HAP-1 (cell line): ENCODE results near the gene PLBD1.

Experiments
- DNase-seq, 2 experiments: peaks; one replicate each; pipeline ENCODE4 v3.0.0-alpha.2; 2016 to 2020; ENCODE audit warnings: low spot score in 2 of 2
- H3K27me3 ChIP-seq: fragments of 250-450 bp; sonication (Bioruptor Pico); 2 replicates; pipeline ENCODE4 v1.5.1; 2020; ENCODE audit warnings: low read depth, mild to moderate bottlenecking, moderate library complexity
- H3K36me3 ChIP-seq: fragments of 250-450 bp; sonication (Bioruptor Pico); replicated peaks from 2 replicates; pipeline ENCODE4 v1.5.1; 2020; ENCODE audit warnings: mild to moderate bottlenecking
- H3K4me1 ChIP-seq: fragments of 250-450 bp; sonication (Bioruptor Pico); 2 replicates; pipeline ENCODE4 v1.5.1; 2020; ENCODE audit warnings: mild to moderate bottlenecking
- H3K4me3 ChIP-seq: fragments of 250-450 bp; sonication (Bioruptor Pico); 2 replicates; pipeline ENCODE4 v1.5.1; 2020; ENCODE audit warnings: mild to moderate bottlenecking, moderate library complexity
- H3K9me3 ChIP-seq: fragments of 250-450 bp; sonication (Bioruptor Pico); 2 replicates; pipeline ENCODE4 v1.5.1; 2020; ENCODE audit warnings: mild to moderate bottlenecking, moderate library complexity
- in situ Hi-C: fragments of 300-500 bp; cut with MboI; formaldehyde crosslinking; loops from 3 replicates; pipeline ENCODE4 v1.14.3; 2020; ENCODE audit warnings: low sequenced_read_pairs, inconsistent platforms, mixed read lengths

PLBD1 gene

GRCh38 chr12:14567351-14568162 is at the start of gene PLBD1:
Gene PLBD1, minus strand, starts transcription at chr12:14567883. Its CDS starts 187 bp downstream, at chr12:14567696.
- no peaks in the 10 kb centered on the region for H3K27me3 ChIP-seq
- no peaks in the 10 kb centered on the region for H3K4me1 ChIP-seq
- H3K9me3 ChIP-seq, result no peaks in the 10 kb centered on the region
- no peak within 1 kb of the TSS for H3K4me3 ChIP-seq
- no peak for DNase-seq
- no peaks in the 10 kb centered on the region for H3K36me3 ChIP-seq
- in situ Hi-C loops, result no loop called here

- in situ Hi-C loops, result no loop called here
- no peak for DNase-seq
- no peaks in the 10 kb centered on the region for H3K9me3 ChIP-seq
- H3K4me3 ChIP-seq, result no peak overlapping the region
- no peaks in the 10 kb centered on the region for H3K36me3 ChIP-seq
- no peaks in the 10 kb centered on the region for H3K4me1 ChIP-seq
- no peaks in the 10 kb centered on the region for H3K27me3 ChIP-seq
These were observed 47.0 kb upstream of the PLBD1 start for GRCh38 chr12:14614704-14615121.

- in situ Hi-C loops, result no loop called here
- DNase-seq, result no peak
- no peaks in the 10 kb centered on the region for H3K9me3 ChIP-seq
- H3K36me3 ChIP-seq, result no peaks in the 10 kb centered on the region
- no peaks in the 10 kb centered on the region for H3K4me1 ChIP-seq
- no peak overlapping the region for H3K4me3 ChIP-seq
- H3K27me3 ChIP-seq, result no peaks in the 10 kb centered on the region
These were observed 46.0 kb upstream of the PLBD1 start for GRCh38 chr12:14613718-14614117.

GRCh38 chr12:14612898-14613445 is 45.3 kb upstream of the PLBD1 start:
- Histone ChIP-seq H3K4me3 (no peak overlapping the region), H3K27me3 (no peaks in the 10 kb centered on the region), H3K4me1 (no peaks in the 10 kb centered on the region), H3K9me3 (no peaks in the 10 kb centered on the region), H3K36me3 (no peaks in the 10 kb centered on the region)
- in situ Hi-C loops, result no loop called here
- no peak for DNase-seq

- no peaks in the 10 kb centered on the region for H3K4me1 ChIP-seq
- in situ Hi-C loops, result no loop called here
- no peak for DNase-seq
- no peak overlapping the region for H3K4me3 ChIP-seq
- no peaks in the 10 kb centered on the region for H3K36me3 ChIP-seq
- no peaks in the 10 kb centered on the region for H3K27me3 ChIP-seq
- no peaks in the 10 kb centered on the region for H3K9me3 ChIP-seq
These were observed 44.6 kb upstream of the PLBD1 start for GRCh38 chr12:14612250-14612649.

GRCh38 chr12:14611640-14612203 is 44.0 kb upstream of the PLBD1 start:
- H3K9me3 ChIP-seq, result no peaks in the 10 kb centered on the region
- no peaks in the 10 kb centered on the region for H3K36me3 ChIP-seq
- no peaks in the 10 kb centered on the region for H3K27me3 ChIP-seq
- H3K4me1 ChIP-seq, result no peaks in the 10 kb centered on the region
- no peak overlapping the region for H3K4me3 ChIP-seq
- in situ Hi-C loops, result no loop called here
- no peak for DNase-seq

GRCh38 chr12:14607568-14607967 is 39.9 kb upstream of the PLBD1 start:
- Histone ChIP-seq H3K4me1 (no peaks in the 10 kb centered on the region), H3K4me3 (no peak overlapping the region), H3K27me3 (no peaks in the 10 kb centered on the region), H3K9me3 (no peaks in the 10 kb centered on the region), H3K36me3 (no peaks in the 10 kb centered on the region)
- no peak for DNase-seq
- in situ Hi-C loops, result no loop called here

GRCh38 chr12:14605401-14605989 is 37.8 kb upstream of the PLBD1 start:
- Histone ChIP-seq H3K4me3 (no peak overlapping the region), H3K4me1 (no peaks in the 10 kb centered on the region), H3K36me3 (no peaks in the 10 kb centered on the region), H3K9me3 (no peaks in the 10 kb centered on the region), H3K27me3 (no peaks in the 10 kb centered on the region)
- in situ Hi-C loops, result no loop called here
- DNase-seq, result no peak

GRCh38 chr12:14601692-14602478 is 34.2 kb upstream of the PLBD1 start:
- Histone ChIP-seq H3K4me1 (no peaks in the 10 kb centered on the region), H3K9me3 (no peaks in the 10 kb centered on the region), H3K36me3 (no peaks in the 10 kb centered on the region), H3K4me3 (no peak overlapping the region), H3K27me3 (no peaks in the 10 kb centered on the region)
- in situ Hi-C loops, result no loop called here
- DNase-seq, result no peak

GRCh38 chr12:14597480-14597879 is 29.8 kb upstream of the PLBD1 start:
- Histone ChIP-seq H3K4me1 (no peaks in the 10 kb centered on the region), H3K36me3 (no peaks in the 10 kb centered on the region), H3K4me3 (no peak overlapping the region), H3K27me3 (no peaks in the 10 kb centered on the region), H3K9me3 (no peaks in the 10 kb centered on the region)
- in situ Hi-C loops, result no loop called here
- no peak for DNase-seq

GRCh38 chr12:14591719-14592118 is 24.0 kb upstream of the PLBD1 start:
- Histone ChIP-seq H3K36me3 (no peaks in the 10 kb centered on the region), H3K4me3 (no peak overlapping the region), H3K27me3 (no peaks in the 10 kb centered on the region), H3K4me1 (no peaks in the 10 kb centered on the region), H3K9me3 (no peaks in the 10 kb centered on the region)
- no peak for DNase-seq
- in situ Hi-C loops, result no loop called here

GRCh38 chr12:14589169-14590004 is 21.7 kb upstream of the PLBD1 start:
- Histone ChIP-seq H3K36me3 (no peaks in the 10 kb centered on the region), H3K27me3 (no peaks in the 10 kb centered on the region), H3K4me1 (no peaks in the 10 kb centered on the region), H3K9me3 (no peaks in the 10 kb centered on the region), H3K4me3 (no peak overlapping the region)
- no peak for DNase-seq
- in situ Hi-C loops, result no loop called here

GRCh38 chr12:14588571-14588970 is 20.9 kb upstream of the PLBD1 start:
- no peak for DNase-seq
- H3K27me3 ChIP-seq, result no peaks in the 10 kb centered on the region
- in situ Hi-C loops, result no loop called here
- no peaks in the 10 kb centered on the region for H3K36me3 ChIP-seq
- no peak overlapping the region for H3K4me3 ChIP-seq
- no peaks in the 10 kb centered on the region for H3K9me3 ChIP-seq
- H3K4me1 ChIP-seq, result no peaks in the 10 kb centered on the region
